IPS DF 4.7 (cell line): ENCODE measurements around the gene PLA2G2C.
"Not testable (repeated sequence)": the region's sequence is repeated elsewhere in the genome, so short reads cannot be mapped to it uniquely, and the experiment has no call there.

Experiments used
- DNase-seq: peaks from one replicate; pipeline ENCODE4 v3.0.0-alpha.2; 2013; ENCODE audit warnings: low spot score; ENCODE audit errors: extremely low read depth

The PLA2G2C gene

DNA sequence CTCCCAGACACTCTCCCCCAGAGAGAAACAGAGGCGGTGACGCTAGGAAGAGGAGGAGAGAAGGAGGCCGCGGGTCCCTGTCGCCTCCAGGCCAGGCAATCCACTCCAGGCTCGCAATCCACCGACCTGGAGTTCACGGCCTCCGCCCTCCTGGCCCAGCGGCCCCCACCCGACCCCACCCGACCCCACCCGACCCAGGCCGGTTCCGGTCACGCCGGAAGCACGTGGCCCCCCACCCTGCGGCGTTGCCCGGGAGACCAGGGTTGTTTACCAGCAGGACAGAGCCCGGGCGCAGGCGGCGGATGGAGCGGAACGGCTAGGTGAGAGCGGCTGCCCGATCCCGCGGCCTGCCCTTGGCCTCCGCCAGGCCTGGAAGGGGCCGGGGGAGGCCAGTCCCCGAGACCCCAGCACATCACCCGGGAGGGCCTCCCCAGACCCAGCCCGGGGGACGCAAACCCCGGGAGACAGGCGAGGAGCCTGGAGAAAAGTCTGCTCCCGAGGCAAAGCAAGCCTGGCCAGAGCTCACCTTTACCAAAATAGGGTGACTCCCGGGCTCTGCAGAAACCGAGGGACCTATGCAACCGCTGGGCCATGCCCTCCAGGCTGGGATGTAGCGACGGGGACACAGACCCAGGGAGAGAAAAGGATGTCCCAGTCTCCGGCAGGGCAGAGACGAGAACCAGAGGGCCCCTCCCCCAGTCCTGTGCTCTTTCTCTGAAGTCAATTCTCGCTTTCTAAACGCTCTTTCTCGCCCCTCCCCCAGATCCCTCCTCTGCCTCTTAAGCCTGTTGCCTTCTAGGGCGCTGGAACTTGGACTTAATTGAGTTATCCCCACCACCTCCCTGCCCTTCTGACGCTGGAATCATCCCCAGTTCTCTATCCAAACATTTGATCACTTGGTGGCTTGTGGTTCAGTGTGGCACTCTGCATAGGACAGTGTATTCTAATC, at the start of gene PLA2G2C, which contains the start of gene UBXN10:
PLA2G2C (minus strand) TSS at position 685 of the 949 bp plus-strand sequence. CDS start 9,155 bp downstream, outside the sequence.
UBXN10 (plus strand) TSS at position 263 of the 949 bp plus-strand sequence. CDS start 4,466 bp downstream, outside the sequence.
- DNase-seq, result no peak

GRCh38 chr1:20234788-20235535, 48.6 kb upstream of the PLA2G2C start:
- DNase-seq, result no peak

DNA sequence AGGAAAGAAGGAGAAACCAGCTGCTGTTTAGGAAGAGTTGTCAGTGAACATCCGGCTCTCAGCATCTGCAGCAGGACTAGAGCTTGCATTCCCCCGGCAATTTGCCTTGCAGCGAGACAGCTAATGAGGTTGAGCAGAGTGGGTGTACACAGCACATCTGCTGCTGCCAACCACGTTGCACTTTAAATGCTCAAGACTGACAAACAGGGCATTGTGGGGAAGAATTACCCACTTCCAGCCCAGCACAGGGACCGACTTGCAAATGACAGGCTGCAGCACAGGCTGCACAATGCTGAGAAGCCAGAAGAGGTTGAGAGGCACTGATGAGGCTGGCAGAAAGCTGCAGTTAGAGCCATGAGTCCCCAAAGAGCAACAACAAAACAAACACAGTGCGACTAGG, 47.5 kb upstream of the PLA2G2C start:
- no peak for DNase-seq

- no peak for DNase-seq
Measured at GRCh38 chr1:20233394-20233793, 47.1 kb upstream of the PLA2G2C start.

DNA sequence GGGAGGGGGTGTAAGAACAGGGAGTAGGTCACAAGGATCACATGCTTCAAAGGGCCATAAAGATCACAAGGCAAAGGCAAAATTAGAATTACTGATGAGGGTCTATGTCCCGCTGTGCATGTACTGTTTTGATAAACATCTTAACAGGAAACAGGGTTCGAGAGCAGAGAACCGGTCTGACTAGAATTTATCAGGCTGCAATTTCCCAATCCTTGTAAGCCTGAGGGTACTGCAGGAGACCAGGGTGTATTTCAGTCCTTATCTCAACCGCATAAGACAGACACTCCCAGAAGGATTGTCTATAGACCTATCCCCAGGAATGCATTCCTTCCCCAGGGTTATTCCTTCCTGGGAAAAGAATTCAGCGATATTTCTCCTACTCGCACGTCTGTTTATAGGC, 46.2 kb upstream of the PLA2G2C start:
- not testable (repeated sequence) for DNase-seq

- DNase-seq, result no peak
Measured at GRCh38 chr1:20229171-20229570, 42.9 kb upstream of the PLA2G2C start.

- no peak for DNase-seq
Measured at GRCh38 chr1:20228314-20228825, 42.1 kb upstream of the PLA2G2C start.

- no peak for DNase-seq
Measured at GRCh38 chr1:20227704-20228103, 41.4 kb upstream of the PLA2G2C start.

DNA sequence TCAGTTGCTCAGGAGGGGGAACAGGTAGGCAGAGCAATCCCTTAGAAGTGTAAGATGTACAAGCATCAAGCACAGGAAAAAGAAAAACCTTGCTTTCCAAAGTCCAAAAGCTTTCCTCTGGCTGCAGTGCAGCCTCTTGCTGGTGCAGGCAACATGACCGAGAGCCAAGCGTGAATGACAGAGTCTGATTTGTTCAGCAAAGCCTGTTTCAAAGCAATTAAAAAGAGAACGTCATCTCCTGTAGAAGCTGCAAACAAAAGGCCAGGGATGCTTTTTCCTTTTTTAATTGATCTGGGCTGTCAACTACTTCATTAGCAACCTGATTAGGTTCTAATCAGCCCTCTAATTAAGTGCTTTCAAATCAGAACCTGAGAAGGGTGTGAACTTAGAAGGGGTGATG, 38.2 kb upstream of the PLA2G2C start:
- DNase-seq, result no peak

DNA sequence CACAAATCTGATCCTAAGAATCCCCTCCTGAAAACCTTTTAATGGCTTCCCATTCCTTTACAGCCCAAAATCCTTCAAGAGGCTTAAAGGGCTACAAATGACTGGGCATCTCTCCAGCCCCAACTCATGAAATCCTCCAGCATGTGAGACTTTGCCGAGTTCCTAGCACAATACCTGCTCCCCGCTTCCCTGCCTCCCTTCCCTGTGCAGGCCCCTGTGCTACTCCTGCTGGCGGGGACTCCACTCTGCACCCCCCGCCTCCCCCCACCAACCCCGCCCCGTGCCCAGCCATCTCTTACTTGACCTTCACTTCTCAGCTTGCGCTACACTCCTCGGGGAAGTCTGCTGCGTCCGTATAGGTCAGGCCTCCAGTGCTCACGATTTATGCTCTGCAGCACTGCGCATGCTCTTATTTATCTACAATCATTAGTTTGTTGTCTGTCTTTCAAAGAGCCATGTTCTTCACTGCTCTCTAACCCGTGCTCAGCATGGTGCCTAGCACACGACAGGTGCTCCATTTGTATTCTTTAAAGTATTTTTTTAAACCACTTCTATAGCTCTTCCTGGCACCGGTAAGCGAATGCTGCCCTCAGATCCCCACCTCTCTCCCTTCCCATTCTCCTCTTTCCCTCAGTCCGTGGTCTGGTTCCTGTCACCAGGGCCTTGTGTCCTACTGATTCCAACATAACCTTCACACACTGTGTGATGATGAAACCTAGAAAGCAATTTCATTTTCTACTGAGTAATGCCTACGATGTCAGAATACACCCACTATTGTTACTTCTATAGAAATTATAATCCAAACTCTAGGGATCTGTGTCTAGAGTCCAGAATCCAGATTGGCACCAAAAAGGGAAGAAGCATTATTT, 37.5 kb upstream of the PLA2G2C start:
- DNase-seq, result no peak

DNA sequence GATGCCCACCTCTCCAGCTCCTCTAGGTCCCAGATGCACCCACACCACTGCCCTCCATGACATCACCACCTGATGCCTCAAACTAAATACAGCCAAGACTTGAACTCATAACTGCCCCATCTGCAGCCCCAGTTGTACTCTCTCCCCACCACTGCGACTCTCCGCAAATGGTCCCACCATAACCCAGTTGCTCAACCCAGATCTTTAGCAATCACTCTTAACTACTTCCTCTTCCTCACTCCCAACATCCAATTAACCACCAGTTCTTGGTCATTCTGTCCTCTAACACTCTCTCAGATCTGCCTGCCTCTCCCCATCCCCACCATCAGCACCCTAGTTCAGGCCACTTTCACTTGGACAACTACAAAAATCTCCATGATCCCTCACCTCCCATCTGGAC, 36.8 kb upstream of the PLA2G2C start:
- no peak for DNase-seq

- no peak for DNase-seq
Measured at GRCh38 chr1:20220036-20220435, 33.7 kb upstream of the PLA2G2C start.

DNA sequence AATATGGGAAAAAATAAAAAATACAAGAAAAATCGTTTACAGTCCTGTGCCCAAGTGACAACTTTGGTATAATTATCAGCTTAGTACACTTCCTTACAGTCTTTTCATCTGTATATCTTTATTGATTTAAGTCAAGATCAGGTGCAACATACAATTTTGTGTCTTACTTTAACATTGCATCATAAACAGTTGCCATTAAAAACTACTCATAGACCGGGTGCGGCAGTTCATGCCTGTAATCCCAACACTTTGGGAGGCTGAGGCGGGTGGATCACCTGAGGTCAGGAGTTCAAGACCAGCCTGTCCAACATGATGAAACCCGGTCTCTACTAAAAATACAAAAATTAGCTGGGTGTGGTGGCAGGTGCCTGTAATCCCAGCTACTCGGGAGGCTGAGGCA, 32.7 kb upstream of the PLA2G2C start:
- DNase-seq, result not testable (repeated sequence)

GRCh38 chr1:20216574-20216973, 30.3 kb upstream of the PLA2G2C start:
- DNase-seq, result no peak

DNA sequence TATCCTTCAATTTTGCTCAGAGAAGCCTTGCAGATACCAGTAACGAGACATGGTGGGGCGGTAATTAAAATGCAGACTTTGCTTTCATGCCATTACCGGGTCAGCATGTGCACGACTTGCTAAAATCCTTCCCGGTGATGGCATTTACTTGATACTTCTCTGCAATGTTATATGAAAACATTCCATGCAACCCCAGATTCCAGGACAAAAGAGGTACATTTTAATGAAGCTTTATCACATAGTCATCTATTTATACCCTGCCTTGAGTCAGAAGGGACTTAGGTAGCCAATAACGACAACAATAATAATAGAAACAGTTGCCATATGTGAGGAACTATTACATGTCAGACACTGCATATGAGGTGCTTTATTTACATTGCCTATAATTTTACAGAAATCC, 29.4 kb upstream of the PLA2G2C start:
- DNase-seq, result no peak

- peak; percentile 74 for DNase-seq
Measured at GRCh38 chr1:20212685-20213331, 26.5 kb upstream of the PLA2G2C start.

GRCh38 chr1:20212085-20212684, 25.9 kb upstream of the PLA2G2C start:
- DNase-seq, result no peak

DNA sequence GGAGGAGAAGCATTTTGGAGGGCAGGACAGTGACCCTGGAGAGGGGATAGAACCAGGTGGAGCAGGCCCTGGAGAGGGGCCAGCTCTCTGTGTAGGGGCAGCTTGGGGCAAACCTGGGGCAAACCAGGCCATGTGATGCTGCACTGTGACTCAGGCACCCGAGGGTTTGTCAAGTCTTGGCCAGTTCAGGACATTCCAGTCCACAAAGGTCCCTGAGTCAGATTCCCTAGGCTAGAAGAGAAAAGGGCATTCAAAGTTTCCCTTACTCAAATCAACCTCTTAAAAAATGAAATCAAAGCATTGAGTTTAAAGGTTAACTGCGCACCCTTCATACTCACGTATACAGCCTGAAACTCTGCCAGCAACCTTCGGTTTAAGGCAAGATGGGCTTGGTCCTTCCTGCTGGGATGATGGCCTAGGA, 25.2 kb upstream of the PLA2G2C start:
- no peak for DNase-seq

DNA sequence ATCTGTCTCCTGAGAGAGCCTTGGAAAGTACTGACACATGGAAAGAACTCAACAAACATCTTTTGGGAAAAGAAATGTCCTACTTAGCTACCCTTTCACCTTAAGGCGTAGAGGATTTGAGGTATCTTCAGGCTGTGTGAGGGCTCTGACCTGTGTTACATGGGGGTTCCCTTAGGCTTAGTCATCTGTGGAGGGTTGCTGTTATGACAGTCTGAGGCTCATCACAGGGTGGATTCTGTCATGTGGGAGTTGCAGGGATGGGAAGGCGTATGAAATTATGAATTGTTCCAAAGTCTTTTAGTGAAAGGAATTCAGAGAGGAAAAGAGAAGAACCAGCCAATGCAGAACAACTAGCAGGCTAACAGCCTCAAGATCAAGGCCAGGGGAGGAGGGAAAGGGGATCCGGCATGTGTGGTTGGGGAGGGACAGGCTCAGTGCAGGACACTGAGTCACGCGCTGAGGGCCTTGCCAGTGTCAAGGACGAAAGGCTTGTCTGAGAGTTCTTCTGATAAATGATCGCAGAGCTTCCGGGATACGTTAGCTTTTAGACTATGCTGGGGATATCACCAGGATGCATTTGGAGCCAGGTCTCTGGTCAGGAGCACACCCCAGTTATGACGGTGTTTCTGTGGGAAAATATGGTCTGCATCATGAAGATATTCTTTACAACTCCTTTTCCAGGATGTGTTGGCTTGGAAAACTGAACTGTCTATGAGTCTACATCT, 24.6 kb upstream of the PLA2G2C start:
- no peak for DNase-seq
